ENCODE measurements around the gene ATXN2.

GRCh38 chr12:111596985-111597830 is 1.9 kb downstream of the ATXN2 start:
- TF ChIP-seq CTCF (IDR thresholded peaks at IDR 0.05) = no peak
- no peak for TF ChIP-seq POLR2A (IDR thresholded peaks at IDR 0.05)
